PC-3 (cell line): ENCODE data around the gene SMARCA4. TPM values are rescaled to one million over a fixed set of nuclear protein-coding genes. Genes with fewer than 3 reads are reported as not detected.
"Not testable (repeated sequence)": the region's sequence is repeated elsewhere in the genome, so short reads cannot be mapped to it uniquely, and the experiment has no call there.

Source experiments
- ATAC-seq: fragments of 200-7000 bp; cut with Tn5 transposase; 2 replicates; pipeline ENCODE4 v1.9.1; 2020; ENCODE audit warnings: mild to moderate bottlenecking, moderate library complexity
- BruUV-seq: library from RNA; stranded (reverse); fragments of 400-500 nt; replicated peaks from 2 replicates; lab custom pipeline; 2021; lab: Mats Ljungman, UMichigan
- CTCF ChIA-PET: fragments of 300-600 bp; sonication (Branson Sonifier 250); formaldehyde crosslinking; loops from one replicate; lab custom pipeline; 2022; ENCODE audit warnings: antibody characterized with exemption; lab: Charles Lee
- POLR2A ChIA-PET: fragments of 300-600 bp; sonication (Branson Sonifier 250); formaldehyde crosslinking; loops from one replicate; lab custom pipeline; 2022; ENCODE audit warnings: antibody characterized with exemption; ENCODE audit not compliant: unreplicated experiment; lab: Charles Lee
- DNase-seq: peaks from one replicate; pipeline ENCODE4 v3.0.0-alpha.2; 2015
- H2AFZ ChIP-seq: fragments of 300-600 bp; sonication (generic); 2 replicates; pipeline ENCODE4 v1.6.0; 2016; ENCODE audit warnings: antibody characterized with exemption, low read length
- H3F3A ChIP-seq: fragments of 300-600 bp; sonication (generic); one replicate; pipeline ENCODE4 v1.6.0; 2017; ENCODE audit warnings: antibody characterized with exemption, low read length, control low read depth, mild to moderate bottlenecking; ENCODE audit not compliant: unreplicated experiment
- H3K27ac ChIP-seq: fragments of 300-600 bp; sonication (generic); 2 replicates; pipeline ENCODE4 v1.5.1; 2016; ENCODE audit warnings: mild to moderate bottlenecking, low read length
- H3K27me3 ChIP-seq: fragments of 300-600 bp; sonication (generic); 2 replicates; pipeline ENCODE4 v1.6.1; 2016; ENCODE audit warnings: low read length, mixed read lengths
- H3K36me3 ChIP-seq: fragments of 300-600 bp; sonication (generic); 2 replicates; pipeline ENCODE4 v1.6.1; 2016; ENCODE audit warnings: low read depth, mixed run types, low read length, mixed read lengths
- H3K4me1 ChIP-seq: fragments of 300-600 bp; sonication (generic); 2 replicates; pipeline ENCODE4 v1.5.1; 2016; ENCODE audit warnings: low read length; ENCODE audit not compliant: insufficient read depth
- H3K4me2 ChIP-seq: fragments of 300-600 bp; sonication (generic); 2 replicates; pipeline ENCODE4 v1.6.0; 2016; ENCODE audit warnings: low read length
- H3K4me3 ChIP-seq: fragments of 300-600 bp; sonication (generic); 2 replicates; pipeline ENCODE4 v1.5.1; 2016; ENCODE audit warnings: mild to moderate bottlenecking, low read length, mixed read lengths
- H3K79me2 ChIP-seq: fragments of 300-600 bp; sonication (generic); 2 replicates; pipeline ENCODE4 v1.6.1; 2017; ENCODE audit warnings: low read length, mixed read lengths
- H3K9ac ChIP-seq: fragments of 300-600 bp; sonication (generic); 2 replicates; pipeline ENCODE4 v1.6.0; 2016; ENCODE audit warnings: mild to moderate bottlenecking, low read length
- H3K9me2 ChIP-seq: fragments of 300-600 bp; sonication (generic); replicated peaks from 2 replicates; pipeline ENCODE4 v1.6.1; 2016; ENCODE audit warnings: mixed run types, low read length, mixed read lengths
- H3K9me3 ChIP-seq: fragments of 300-600 bp; sonication (generic); 2 replicates; pipeline ENCODE4 v1.6.1; 2016; ENCODE audit warnings: low read length, mixed read lengths
- H4K20me1 ChIP-seq: fragments of 300-600 bp; sonication (generic); 2 replicates; pipeline ENCODE4 v1.6.1; 2016; ENCODE audit warnings: low read length, mixed read lengths
- EZH2 ChIP-seq: fragments of 300-600 bp; sonication (generic); IDR thresholded peaks from one replicate; pipeline ENCODE4 v1.6.1; 2017; ENCODE audit warnings: antibody characterized with exemption, mild to moderate bottlenecking, low read length; ENCODE audit not compliant: unreplicated experiment
- EZH2phosphoT487 ChIP-seq: fragments of 300-600 bp; sonication (generic); IDR thresholded peaks from 2 replicates; pipeline ENCODE4 v1.6.1; 2018; ENCODE audit warnings: mild to moderate bottlenecking, antibody characterized with exemption, low read length, borderline replicate concordance
- intact Hi-C: fragments of 100-400 bp; cut with micrococcal nuclease; formaldehyde crosslinking; loops from 2 replicates; pipeline ENCODE4 v1.9.0; 2023
- total RNA-seq: library from RNA; depleted of rRNA; stranded (reverse); fragments of >200 nt; gene quantifications from 2 replicates; pipeline ENCODE4 v1.2.3, GENCODE V29; 2014
- TF ChIP-seq, protein P1 (sequence below): fragments of 300-600 bp; sonication (generic); conservative IDR thresholded peaks from 2 replicates; pipeline ENCODE4 v1.5.1; 2017; ENCODE audit warnings: antibody characterized with exemption, low read depth, mild to moderate bottlenecking, low read length

SMARCA4 gene
- total RNA-seq, 1 experiment from 2014 or later = 197 TPM

DNA sequence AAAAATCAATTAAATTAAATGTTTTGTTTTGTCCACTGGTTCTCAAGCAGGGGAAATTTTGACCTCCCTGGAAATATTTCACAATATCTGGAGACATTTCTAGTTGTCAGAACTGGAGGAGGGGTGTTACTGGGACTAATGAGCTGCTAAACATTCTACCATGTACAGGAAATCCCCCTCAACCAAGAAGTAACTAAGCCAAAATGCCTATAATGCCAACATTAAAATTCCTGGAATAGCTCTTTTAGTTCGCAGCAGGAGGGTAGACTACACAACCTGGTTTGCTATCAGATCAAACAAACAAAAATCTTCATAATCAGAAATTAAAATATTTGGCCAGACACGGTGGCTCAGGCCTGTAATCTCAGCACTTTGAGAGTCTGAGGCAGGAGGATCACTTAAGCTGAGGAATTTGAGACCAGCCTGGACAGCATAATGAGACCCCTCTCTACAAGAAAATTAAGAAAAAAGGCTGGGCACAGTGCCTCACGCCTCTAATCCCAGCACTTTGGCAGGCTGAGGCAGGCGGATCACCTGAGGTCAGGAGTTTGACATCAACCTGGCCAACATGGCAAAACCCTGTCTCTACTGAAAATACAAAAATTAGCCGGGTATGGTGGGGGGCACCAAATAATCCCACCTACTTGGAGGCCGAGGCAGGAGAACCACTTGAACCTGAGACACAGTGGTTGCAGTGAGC, 13.7 kb upstream of the SMARCA4 start:
- H3K9me3 ChIP-seq = no peaks in the 10 kb centered on the region
- TF ChIP-seq, protein P1, sequence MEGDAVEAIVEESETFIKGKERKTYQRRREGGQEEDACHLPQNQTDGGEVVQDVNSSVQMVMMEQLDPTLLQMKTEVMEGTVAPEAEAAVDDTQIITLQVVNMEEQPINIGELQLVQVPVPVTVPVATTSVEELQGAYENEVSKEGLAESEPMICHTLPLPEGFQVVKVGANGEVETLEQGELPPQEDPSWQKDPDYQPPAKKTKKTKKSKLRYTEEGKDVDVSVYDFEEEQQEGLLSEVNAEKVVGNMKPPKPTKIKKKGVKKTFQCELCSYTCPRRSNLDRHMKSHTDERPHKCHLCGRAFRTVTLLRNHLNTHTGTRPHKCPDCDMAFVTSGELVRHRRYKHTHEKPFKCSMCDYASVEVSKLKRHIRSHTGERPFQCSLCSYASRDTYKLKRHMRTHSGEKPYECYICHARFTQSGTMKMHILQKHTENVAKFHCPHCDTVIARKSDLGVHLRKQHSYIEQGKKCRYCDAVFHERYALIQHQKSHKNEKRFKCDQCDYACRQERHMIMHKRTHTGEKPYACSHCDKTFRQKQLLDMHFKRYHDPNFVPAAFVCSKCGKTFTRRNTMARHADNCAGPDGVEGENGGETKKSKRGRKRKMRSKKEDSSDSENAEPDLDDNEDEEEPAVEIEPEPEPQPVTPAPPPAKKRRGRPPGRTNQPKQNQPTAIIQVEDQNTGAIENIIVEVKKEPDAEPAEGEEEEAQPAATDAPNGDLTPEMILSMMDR = no peak
- no peak for TF ChIP-seq EZH2phosphoT487
- TF ChIP-seq EZH2 = no peak
- intact Hi-C loops = no loop called here
- ATAC-seq = no peak
- H3K27ac ChIP-seq = no peak overlapping the region
- no peaks in the 10 kb centered on the region for H4K20me1 ChIP-seq
- no peaks in the 10 kb centered on the region for H3K27me3 ChIP-seq
- POLR2A ChIA-PET = no interaction called here
- no TSS peak for BruUV-seq
- H3F3A ChIP-seq = no peaks in the 10 kb centered on the region
- no peak for DNase-seq
- no peak overlapping the region for H2AFZ ChIP-seq
- no peaks in the 10 kb centered on the region for H3K79me2 ChIP-seq
- no peak overlapping the region for H3K4me2 ChIP-seq
- no peak overlapping the region for H3K4me3 ChIP-seq
- no peaks in the 10 kb centered on the region for H3K9me2 ChIP-seq
- H3K36me3 ChIP-seq = no peaks in the 10 kb centered on the region
- peaks cover 1% of the 10 kb centered on the region for H3K4me1 ChIP-seq
- no peak overlapping the region for H3K9ac ChIP-seq
- CTCF ChIA-PET = no interaction called here

DNA sequence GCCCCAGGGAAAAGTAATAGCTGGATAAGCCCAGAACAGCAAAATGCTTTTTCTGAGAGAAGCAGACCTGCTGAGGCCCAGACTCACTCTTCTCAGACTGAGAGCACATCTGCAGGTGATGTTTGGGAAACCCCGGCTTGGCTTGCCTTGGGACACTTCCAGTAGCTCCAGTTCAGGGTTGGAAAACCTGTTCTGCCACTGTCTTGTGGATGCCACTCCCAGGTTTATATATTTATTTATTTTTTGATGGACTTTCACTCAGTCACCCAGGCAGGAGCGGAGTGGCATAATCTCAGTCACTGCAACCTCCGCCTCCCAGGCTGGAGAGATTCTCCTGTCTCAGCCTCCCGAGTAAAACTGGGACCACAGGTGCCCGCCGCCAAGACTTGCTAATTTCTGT, 8.0 kb upstream of the SMARCA4 start:
- ATAC-seq (peak; percentile 65), DNase-seq (peak; percentile 97)
- CTCF ChIA-PET = no interaction called here
- peak overlapping the region; percentile 3; the same call in 1 of the 2 replicates for H3K4me3 ChIP-seq
- no peaks in the 10 kb centered on the region for H3K9me3 ChIP-seq
- POLR2A ChIA-PET = no interaction called here
- no peaks in the 10 kb centered on the region for H4K20me1 ChIP-seq
- intact Hi-C loops = no loop called here
- no peaks in the 10 kb centered on the region for H3K9me2 ChIP-seq
- H3K27ac ChIP-seq = peak overlapping the region; percentile 44
- BruUV-seq = no TSS peak
- H3K4me1 ChIP-seq = peaks cover 27% of the 10 kb centered on the region
- no peak overlapping the region for H2AFZ ChIP-seq
- no peaks in the 10 kb centered on the region for H3K27me3 ChIP-seq
- no peak overlapping the region for H3K9ac ChIP-seq
- H3K4me2 ChIP-seq = peak overlapping the region; percentile 52
- TF ChIP-seq EZH2phosphoT487 = no peak
- no peak for TF ChIP-seq EZH2
- TF ChIP-seq, protein P1 = no peak
- no peaks in the 10 kb centered on the region for H3K36me3 ChIP-seq
- no peaks in the 10 kb centered on the region for H3K79me2 ChIP-seq
- peaks cover 5% of the 10 kb centered on the region for H3F3A ChIP-seq

DNA sequence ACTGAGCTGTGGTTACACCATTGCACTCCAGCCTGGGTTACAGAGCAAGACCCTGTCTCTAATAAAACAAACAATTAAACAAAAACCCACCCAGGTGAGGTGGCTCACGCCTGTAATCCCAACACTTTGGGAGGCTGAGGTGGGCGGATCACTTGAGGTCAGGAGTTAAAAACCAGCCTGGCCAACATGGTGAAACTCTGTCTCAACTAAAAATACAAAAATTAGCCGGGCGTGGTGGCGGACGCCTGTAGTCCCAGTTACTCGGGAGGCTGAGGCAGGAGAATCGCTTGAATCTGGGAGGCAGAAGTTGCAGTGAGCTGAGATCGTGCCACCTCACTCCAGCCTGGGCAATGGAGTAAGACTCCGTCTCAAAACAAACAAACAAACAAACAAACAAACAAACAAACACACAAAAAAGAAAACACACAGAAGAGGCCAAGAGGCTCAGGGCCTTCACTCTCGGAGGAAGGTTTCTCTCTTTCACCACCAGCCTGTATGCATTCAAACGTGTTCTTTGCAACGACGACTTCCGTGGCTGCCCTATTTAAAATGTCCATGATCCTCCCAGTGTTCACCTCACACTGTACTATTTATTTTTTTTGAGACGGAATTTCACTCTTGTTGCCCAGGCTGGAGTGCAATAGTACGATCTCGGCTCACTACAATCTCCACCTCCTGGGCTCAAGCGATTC, 1.4 kb upstream of the SMARCA4 start:
- CTCF ChIA-PET = not testable (repeated sequence)
- peak overlapping the region; percentile 92 for H3K9ac ChIP-seq

More for the DNA sequence above, 1.4 kb upstream of the SMARCA4 start:
- ATAC-seq, H3K9me2 ChIP-seq, H2AFZ ChIP-seq, BruUV-seq, H3K36me3 ChIP-seq, DNase-seq, H3K9me3 ChIP-seq, H3K27ac ChIP-seq, POLR2A ChIA-PET, H3F3A ChIP-seq, intact Hi-C loops, H3K27me3 ChIP-seq: not testable (repeated sequence)
- Histone ChIP-seq H3K4me3 (peak overlapping the region; percentile 82), H3K4me1 (peaks cover 26% of the 10 kb centered on the region), H3K79me2 (peaks cover 43% of the 10 kb centered on the region), H3K4me2 (peak overlapping the region; percentile 96), H4K20me1 (peaks cover 20% of the 10 kb centered on the region)
